GM21825 (cell line): ENCODE data around the gene NUP98.

Experiments used
- ATAC-seq: cut with Tn5 transposase; IDR thresholded peaks from one replicate; pipeline ENCODE4 v1.9.1; 2021; ENCODE audit warnings: mild to moderate bottlenecking, moderate library complexity; ENCODE audit not compliant: unreplicated experiment

NUP98 gene

DNA sequence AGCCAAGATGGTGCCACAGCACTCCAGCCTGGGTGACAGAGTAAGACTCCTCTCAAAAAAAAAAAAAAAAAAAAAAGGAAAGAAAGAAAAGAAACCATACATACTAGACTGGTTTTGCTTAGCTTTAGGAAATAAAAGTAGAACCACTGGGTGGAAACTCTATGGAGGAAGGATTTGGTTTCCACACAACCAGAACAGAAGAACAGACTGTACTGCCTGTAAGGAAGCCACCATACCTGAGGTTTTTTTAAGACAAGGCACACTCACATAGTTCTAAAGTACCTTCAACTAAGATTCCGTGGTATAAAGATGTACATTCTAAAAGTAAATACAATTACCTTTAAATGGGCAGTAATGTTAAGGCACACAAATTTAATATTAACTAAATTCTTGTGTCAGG is 58.6 kb downstream of the NUP98 start:
- no peak for ATAC-seq

GRCh38 chr11:3738241-3738640 is 59.1 kb downstream of the NUP98 start:
- ATAC-seq = no peak

DNA sequence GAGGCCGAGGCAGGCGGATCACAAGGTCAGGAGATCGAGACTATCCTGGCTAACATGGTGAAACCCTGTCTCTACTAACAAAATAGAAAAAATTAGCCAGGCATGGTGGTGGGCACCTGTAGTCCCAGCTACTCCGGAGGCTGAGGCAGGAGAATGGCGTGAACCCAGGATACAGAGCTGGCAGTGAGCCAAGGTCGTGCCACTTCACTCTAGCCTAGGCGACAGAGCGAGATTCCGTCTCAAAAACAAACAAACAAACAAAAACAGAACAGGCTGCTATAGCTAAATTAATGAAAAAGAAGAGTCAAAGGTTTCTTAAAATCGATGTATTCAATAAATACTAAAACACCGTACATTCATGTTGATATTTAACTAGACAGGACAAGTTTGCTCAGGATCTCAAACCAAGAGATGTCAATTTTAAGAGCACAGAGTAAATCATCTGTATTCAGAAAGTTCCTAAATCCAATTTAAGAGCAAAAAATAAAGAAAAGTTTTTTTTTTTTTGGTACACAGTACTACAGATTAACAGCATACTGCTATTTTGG is 59.9 kb downstream of the NUP98 start:
- ATAC-seq = no peak

- ATAC-seq = no peak
Measured at GRCh38 chr11:3736816-3737215, 60.5 kb downstream of the NUP98 start.

GRCh38 chr11:3735827-3736226 is 61.5 kb downstream of the NUP98 start:
- ATAC-seq = no peak

GRCh38 chr11:3732671-3733436 is 64.5 kb downstream of the NUP98 start:
- ATAC-seq = no peak

- no peak for ATAC-seq
Measured at GRCh38 chr11:3723014-3723708, 74.2 kb downstream of the NUP98 start.

DNA sequence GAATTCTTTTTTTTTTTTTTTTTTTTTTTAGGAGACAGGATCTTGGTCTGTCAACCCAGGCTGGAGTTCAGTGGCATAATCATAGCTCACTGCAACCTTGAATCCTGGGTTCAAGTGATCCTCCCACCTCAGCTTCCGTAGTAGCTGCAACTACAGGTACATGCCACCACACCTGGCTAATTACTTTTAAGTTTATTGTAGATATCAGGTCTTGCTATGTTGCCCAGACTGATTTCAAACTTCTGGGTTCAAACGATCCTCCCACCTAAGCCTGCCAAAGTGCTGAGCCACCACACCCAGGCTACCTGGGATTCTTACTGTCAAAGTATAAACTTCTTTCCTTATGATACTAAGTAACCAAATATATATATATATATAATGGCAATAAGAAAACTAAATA is 75.3 kb downstream of the NUP98 start:
- ATAC-seq = no peak

- no peak for ATAC-seq
Measured at GRCh38 chr11:3720997-3721396, 76.4 kb downstream of the NUP98 start.

DNA sequence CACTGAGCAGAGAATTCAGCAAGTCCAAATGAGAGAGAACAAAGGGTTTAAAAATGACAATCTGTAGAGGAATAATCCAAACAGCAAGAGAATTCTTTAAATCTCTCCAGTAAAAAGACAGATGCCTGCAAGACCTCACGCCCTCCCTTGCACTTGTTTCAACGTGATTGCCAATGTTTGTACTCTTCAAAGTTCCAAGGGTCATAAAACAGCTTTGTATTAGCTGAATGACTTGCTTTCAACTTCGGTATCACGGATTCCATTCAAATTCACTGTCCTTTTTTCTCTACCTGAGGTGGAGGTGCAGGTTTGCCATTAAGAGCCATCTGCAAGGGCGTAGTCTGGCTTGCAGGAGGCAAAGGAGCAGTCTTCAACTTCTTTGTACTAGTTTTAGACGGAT is 85.1 kb downstream of the NUP98 start:
- no peak for ATAC-seq

DNA sequence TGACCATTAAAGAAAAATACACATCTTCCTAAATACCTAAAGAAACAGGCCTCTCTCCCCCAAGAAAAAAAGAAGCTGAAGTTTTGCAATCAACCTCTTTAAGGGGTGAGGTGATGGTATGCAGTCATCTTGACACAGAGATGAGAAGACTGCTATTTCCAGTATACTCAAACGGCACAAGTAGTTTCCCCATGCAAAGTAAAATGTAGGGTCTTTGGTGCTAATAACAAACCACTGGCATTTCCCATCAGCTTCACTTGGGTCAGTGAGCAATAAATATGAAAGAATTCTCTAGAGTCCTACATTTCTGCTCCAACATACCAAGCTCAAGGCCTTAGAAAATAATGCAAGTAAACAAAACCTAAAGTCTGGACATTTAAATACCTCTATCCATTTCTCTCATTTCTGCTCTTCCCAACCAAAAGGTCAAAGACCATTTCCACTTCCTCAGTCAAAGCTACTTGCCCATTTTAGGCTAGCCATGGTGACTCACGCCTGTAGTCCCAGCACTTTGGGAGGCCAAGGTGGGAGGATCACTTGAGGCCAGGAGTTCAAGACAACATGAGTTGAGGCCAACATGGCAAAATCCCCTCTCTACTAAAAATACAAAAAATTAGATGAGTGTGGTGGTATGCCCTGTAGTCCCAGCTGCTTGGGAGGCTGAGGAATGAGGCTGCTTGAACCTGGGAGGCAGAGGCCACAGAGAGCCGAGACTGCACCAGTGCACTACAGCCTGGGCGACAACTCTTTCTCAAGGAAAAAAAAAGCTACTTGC is 86.7 kb downstream of the NUP98 start:
- no peak for ATAC-seq

DNA sequence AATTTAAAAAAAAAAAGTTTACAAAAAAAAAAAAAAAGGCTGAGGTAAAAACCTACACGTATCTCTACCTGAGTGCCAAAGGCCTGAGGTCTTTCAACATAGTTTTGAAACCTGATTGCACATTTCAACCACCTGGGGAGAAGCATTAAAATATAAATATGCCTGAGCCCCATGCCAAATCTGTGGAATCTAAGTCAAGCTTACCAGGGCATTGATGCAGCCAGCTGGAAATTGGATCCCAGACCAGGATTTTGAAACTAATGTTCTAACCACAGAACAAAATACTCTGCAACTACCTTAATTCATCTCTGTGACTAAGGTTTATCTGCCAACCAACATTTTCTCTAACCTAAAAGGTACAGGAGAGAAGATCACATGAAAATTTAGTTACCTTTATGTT is 87.4 kb downstream of the NUP98 start:
- ATAC-seq = no peak

DNA sequence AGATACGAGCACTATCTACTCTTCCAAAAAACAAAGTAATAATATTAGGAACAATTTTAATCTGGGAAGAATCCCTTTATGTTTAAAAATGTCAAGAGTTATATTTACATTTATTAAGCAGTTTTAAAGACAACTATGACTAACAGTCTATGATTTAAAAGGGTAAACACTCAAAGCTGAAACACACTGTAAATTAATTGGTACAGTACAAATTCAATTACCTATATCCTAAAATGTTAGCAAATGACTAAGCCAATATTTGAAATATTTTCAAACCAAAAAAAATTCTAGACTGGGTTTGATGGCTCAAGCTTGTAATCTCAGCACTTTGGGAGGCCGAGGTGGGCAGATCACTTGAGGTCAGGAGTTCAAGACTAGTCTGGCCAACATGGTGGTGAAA is 90.2 kb downstream of the NUP98 start:
- ATAC-seq = no peak

DNA sequence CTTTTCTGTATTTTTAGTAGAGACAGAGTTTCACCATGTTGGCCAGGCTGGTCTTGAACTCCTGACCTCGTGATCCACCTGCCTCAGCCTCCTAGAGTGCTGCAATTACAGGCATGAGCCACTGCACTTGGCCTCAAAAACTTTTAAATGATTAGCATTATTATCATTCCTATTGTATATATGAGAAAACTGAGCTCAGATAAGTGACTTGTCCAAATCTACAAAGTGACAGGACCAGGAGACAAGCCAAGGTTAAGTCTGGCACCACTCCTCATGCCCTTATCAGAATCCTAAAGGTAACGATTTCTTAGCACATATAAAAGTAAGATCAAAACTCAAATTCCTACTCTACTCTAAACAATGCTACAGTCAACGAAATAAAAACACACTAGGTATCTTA is 94.0 kb downstream of the NUP98 start:
- no peak for ATAC-seq

GRCh38 chr11:3700910-3701309 is 96.4 kb downstream of the NUP98 start:
- no peak for ATAC-seq

- no peak for ATAC-seq
Measured at GRCh38 chr11:3700410-3700809, 96.9 kb downstream of the NUP98 start.

DNA sequence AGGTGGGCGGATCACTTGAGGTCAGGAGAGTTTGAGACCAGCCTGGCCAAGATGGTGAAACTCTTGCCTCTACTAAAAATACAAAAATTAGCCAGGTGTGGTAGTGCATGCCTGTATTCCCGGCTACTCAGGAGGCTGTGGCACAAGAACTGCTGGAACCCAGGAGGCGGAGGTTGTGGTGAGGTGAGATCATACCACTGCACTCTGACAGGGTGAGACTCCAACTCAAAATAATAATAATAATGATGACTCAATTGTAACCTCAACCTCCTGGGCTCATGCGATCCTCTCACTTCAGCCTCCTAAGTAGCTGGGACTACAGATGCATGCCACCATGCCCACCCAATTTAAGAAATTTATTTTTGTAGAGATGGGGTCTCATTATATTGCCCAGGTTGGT is 110.6 kb downstream of the NUP98 start:
- ATAC-seq = no peak

DNA sequence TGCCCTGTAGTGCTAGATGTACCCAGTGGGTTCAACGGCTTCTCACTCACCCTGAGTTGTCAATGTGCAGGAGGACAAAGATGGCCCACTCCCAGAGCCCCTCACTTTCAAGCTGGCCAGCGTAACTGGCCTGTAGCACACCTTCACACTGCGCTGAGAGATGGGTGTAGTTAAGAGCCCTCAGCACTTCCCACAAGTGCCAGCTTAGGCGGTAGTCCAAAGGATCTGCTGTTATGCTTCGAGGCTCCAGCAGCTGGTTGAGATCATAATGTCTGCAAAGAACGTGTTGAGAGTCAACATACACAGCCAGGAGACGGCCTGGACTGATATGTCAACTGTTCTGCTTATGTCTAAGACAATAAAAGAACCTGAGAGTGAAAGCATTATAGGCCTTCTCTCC is 111.4 kb downstream of the NUP98 start:
- ATAC-seq = no peak

- no peak for ATAC-seq
Measured at GRCh38 chr11:3684819-3685172, 112.6 kb downstream of the NUP98 start.

- ATAC-seq = no peak
Measured at GRCh38 chr11:3684129-3684818, 113.1 kb downstream of the NUP98 start.

DNA sequence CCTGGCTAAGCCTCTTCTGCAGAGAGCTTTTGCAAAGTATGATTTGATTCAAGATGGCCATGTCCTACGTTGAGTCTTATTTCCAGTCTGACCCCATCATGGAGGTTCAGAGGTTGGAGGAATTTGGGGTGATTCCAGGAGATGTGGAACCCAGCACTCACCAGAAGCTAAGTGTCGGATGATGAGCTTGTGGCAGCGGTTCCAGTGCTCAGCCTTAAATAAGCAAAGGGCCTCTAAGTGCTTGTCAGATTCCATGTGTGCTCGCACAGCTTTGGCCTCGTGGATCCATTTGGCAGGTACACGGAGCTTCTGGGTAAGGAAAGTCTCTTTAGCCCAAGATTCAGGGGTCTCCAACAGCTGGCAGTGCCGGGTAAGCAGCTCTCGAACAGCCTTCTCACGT is 114.3 kb downstream of the NUP98 start:
- no peak for ATAC-seq
